MCF 10A (cell line): ENCODE data around the gene TMOD1. TPM values are rescaled to one million over a fixed set of nuclear protein-coding genes. Genes with fewer than 3 reads are reported as not detected.

Experiments used
- BruUV-seq: library from RNA; stranded (reverse); fragments of 400-500 nt; replicated peaks from 2 replicates; lab custom pipeline; 2021; lab: Mats Ljungman, UMichigan
- CTCF ChIA-PET: fragments of 300-600 bp; sonication (Branson Sonifier 250); formaldehyde crosslinking; extraction: SDS; loops from one replicate; lab custom pipeline; 2021; ENCODE audit warnings: antibody characterized with exemption, inconsistent platforms; lab: Yijun Ruan, JAX
- POLR2A ChIA-PET: fragments of 300-600, 350-650 bp; sonication (Branson Sonifier 250); formaldehyde crosslinking; extraction: SDS; loops from one replicate; lab custom pipeline; 2020; ENCODE audit warnings: antibody characterized with exemption, inconsistent platforms; lab: Yijun Ruan, JAX
- DNase-seq: peaks from one replicate; pipeline ENCODE4 v3.0.0-alpha.2; 2018; ENCODE audit not compliant: unreplicated experiment
- H3K27ac Mint-ChIP-seq: one replicate; pipeline ENCODE4 v1.8.0; 2022; ENCODE audit warnings: mild to moderate bottlenecking, low read depth, mixed read lengths; ENCODE audit not compliant: unreplicated experiment
- H3K27me3 Mint-ChIP-seq: one replicate; pipeline ENCODE4 v1.8.0; 2022; ENCODE audit warnings: mixed read lengths; ENCODE audit not compliant: insufficient read depth, unreplicated experiment
- H3K36me3 Mint-ChIP-seq: one replicate; pipeline ENCODE4 v1.8.0; 2022; ENCODE audit warnings: mild to moderate bottlenecking, moderate library complexity, mixed read lengths; ENCODE audit not compliant: insufficient read depth, unreplicated experiment
- H3K4me1 Mint-ChIP-seq: one replicate; pipeline ENCODE4 v1.8.0; 2022; ENCODE audit warnings: mixed read lengths; ENCODE audit not compliant: insufficient read depth, unreplicated experiment
- H3K4me3 Mint-ChIP-seq: one replicate; pipeline ENCODE4 v1.8.0; 2022; ENCODE audit warnings: mild to moderate bottlenecking, moderate library complexity, mixed read lengths; ENCODE audit not compliant: unreplicated experiment
- H3K9me3 Mint-ChIP-seq: one replicate; pipeline ENCODE4 v1.8.0; 2022; ENCODE audit warnings: mixed read lengths; ENCODE audit not compliant: unreplicated experiment
- intact Hi-C: fragments of 100-400 bp; cut with micrococcal nuclease; formaldehyde crosslinking; loops from 2 replicates; pipeline ENCODE4 v1.14.1; 2022
- total RNA-seq: library from RNA; stranded (reverse); gene quantifications from 2 replicates; pipeline ENCODE4 v1.2.3, GENCODE V29; 2022
- TF ChIP-seq, protein P1 (sequence below): fragments of 200-600 bp; IDR thresholded peaks from one replicate; pipeline ENCODE4 v1.8.0; 2022; ENCODE audit warnings: antibody characterized with exemption, mild to moderate bottlenecking; ENCODE audit not compliant: unreplicated experiment

The TMOD1 gene
- total RNA-seq, 1 experiment from 2014 or later = 0.26 TPM

DNA sequence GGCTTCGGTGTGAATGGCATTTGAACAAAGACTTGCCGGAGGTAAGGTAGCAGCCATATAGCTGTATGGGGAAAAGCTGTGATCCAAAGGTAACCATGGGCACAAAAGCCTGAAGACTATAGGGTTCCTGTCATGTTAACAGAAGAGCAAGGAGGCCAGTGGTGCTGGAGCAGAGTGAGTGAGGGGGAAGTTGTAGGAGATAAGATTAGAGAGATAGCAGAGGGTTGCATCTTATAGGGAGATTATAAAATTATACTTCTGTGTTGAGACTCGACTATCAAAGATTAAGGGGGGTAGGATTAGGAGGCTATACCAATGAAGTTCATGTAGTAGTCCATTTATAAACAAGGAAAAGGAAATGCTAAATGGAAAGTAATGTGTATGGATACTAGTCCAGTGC is 135.4 kb downstream of the TMOD1 start:
- intact Hi-C loops = no loop called here
- H3K4me1 Mint-ChIP-seq = peaks cover 37% of the 10 kb centered on the region
- ChIA-PET CTCF (no interaction called here), POLR2A (interaction anchor here (0.9 to 1.9 kb wide), 3 partner anchors 9 to 60 kb away, joined by 3 to 7 read pairs (median 4); partner anchors contain the start of gene XPA)
- H3K27ac Mint-ChIP-seq = peak overlapping the region; percentile 6
- BruUV-seq = no TSS peak
- H3K4me3 Mint-ChIP-seq = peak overlapping the region; percentile 10
- no peaks in the 10 kb centered on the region for H3K9me3 Mint-ChIP-seq
- TF ChIP-seq, protein P1, sequence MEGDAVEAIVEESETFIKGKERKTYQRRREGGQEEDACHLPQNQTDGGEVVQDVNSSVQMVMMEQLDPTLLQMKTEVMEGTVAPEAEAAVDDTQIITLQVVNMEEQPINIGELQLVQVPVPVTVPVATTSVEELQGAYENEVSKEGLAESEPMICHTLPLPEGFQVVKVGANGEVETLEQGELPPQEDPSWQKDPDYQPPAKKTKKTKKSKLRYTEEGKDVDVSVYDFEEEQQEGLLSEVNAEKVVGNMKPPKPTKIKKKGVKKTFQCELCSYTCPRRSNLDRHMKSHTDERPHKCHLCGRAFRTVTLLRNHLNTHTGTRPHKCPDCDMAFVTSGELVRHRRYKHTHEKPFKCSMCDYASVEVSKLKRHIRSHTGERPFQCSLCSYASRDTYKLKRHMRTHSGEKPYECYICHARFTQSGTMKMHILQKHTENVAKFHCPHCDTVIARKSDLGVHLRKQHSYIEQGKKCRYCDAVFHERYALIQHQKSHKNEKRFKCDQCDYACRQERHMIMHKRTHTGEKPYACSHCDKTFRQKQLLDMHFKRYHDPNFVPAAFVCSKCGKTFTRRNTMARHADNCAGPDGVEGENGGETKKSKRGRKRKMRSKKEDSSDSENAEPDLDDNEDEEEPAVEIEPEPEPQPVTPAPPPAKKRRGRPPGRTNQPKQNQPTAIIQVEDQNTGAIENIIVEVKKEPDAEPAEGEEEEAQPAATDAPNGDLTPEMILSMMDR = no peak
- DNase-seq = no peak
- H3K36me3 Mint-ChIP-seq = peaks cover 21% of the 10 kb centered on the region
- no peaks in the 10 kb centered on the region for H3K27me3 Mint-ChIP-seq

DNA sequence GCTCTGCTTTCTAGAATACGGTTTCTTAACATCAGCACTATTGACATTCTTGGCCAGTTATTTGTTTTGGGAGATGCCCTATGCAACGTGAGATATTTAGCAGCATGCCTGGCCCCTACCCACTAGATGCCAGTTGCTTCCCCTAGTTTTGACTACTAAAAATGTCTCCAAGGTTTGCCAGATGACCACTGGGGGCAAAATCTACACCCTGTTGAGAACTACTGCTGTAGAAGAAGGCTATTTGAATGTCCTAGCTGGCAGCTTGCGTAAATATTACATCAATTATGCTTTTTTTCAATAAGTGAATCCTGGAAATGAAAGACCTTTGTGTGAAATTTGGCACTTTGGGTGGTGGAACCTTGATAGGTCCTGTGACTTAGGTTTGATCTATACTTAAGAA is 137.2 kb downstream of the TMOD1 start:
- BruUV-seq = no TSS peak
- TF ChIP-seq, protein P1 = no peak
- intact Hi-C loops = no loop called here
- Mint-ChIP-seq H3K27me3 (no peaks in the 10 kb centered on the region), H3K9me3 (no peaks in the 10 kb centered on the region), H3K4me1 (peaks cover 41% of the 10 kb centered on the region), H3K27ac (peak overlapping the region; percentile 74), H3K36me3 (peaks cover 34% of the 10 kb centered on the region), H3K4me3 (no peak overlapping the region)
- DNase-seq = peak; percentile 16
- CTCF ChIA-PET = no interaction called here
- POLR2A ChIA-PET = interaction anchor here (0.6 to 1.1 kb wide), 2 partner anchors 345 to 851 kb away, joined by 3 to 5 read pairs; no protein-coding TSS in a partner anchor

DNA sequence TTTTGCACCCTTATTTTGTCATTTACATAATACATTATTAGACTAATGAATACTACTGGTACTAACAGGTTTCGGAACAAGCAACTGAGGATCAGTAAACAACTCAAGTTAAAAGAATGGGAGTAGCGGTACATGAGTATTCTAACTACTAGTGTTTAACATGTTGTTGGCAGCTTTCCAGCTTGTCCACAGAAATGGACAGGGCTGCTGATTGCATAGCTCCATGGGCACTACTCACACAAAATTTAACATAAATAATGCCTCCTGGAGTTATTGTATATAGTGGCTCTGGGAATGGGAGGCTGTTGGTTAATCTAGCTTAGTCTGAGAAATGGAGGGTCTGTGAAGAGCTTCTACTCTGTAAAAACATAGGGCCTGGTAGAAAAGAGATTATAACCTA is 138.9 kb downstream of the TMOD1 start:
- no peaks in the 10 kb centered on the region for H3K9me3 Mint-ChIP-seq
- CTCF ChIA-PET = interaction anchor here (0.7 to 1.4 kb wide), 3 partner anchors 42 to 261 kb away, joined by 3 to 4 read pairs (median 3); no protein-coding TSS in a partner anchor
- intact Hi-C loops = no loop called here
- peaks cover 38% of the 10 kb centered on the region for H3K4me1 Mint-ChIP-seq
- POLR2A ChIA-PET = interaction anchor here (0.8 to 3.9 kb wide), 3 partner anchors 8 to 21 kb away, joined by 3 to 27 read pairs (median 5); partner anchors contain the start of genes NCBP1 and TSTD2
- no peak overlapping the region for H3K4me3 Mint-ChIP-seq
- H3K27me3 Mint-ChIP-seq = no peaks in the 10 kb centered on the region
- TF ChIP-seq, protein P1 = no peak
- H3K27ac Mint-ChIP-seq = no peak overlapping the region
- DNase-seq = peak; percentile 24
- H3K36me3 Mint-ChIP-seq = peaks cover 42% of the 10 kb centered on the region
- no TSS peak for BruUV-seq

DNA sequence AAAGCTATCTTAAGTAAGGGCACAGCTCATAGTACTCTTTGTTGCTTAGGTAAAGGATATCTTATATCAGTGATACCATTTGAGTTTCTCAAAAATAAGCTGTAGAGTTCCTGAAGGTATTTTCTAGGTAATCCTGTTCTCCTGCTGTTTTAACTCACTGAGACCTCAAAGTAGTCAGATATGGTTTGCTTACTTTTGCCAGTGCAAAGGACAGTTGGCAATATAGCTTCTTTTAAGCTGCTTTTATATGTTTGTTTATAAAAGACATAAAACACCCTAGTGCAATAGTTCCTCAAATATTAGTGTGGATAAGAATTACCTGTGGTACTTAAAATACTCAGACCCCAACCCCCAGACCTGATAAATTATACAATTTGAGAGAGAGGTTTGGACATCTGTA is 144.3 kb downstream of the TMOD1 start:
- ChIA-PET CTCF (interaction anchor here (0.6 to 1.3 kb wide), 6 partner anchors 11 to 278 kb away, joined by 3 to 5 read pairs (median 3); no protein-coding TSS in a partner anchor), POLR2A (interaction anchor here (0.7 to 2.2 kb wide), 5 partner anchors 8 to 345 kb away, joined by 3 to 24 read pairs (median 5); partner anchors contain the start of genes NCBP1 and TSTD2)
- no peak overlapping the region for H3K27ac Mint-ChIP-seq
- no peaks in the 10 kb centered on the region for H3K9me3 Mint-ChIP-seq
- peaks cover 74% of the 10 kb centered on the region for H3K36me3 Mint-ChIP-seq
- no TSS peak for BruUV-seq
- H3K27me3 Mint-ChIP-seq = no peaks in the 10 kb centered on the region
- H3K4me3 Mint-ChIP-seq = no peak overlapping the region
- no peak for DNase-seq
- intact Hi-C loops = no loop called here
- TF ChIP-seq, protein P1 = no peak
- H3K4me1 Mint-ChIP-seq = peaks cover 6% of the 10 kb centered on the region
